GM10266 (cell line): ENCODE data around the gene KIAA0930.
A peak's percentile ranks its signal among the peaks of the same experiment; 100 is the strongest.

ENCODE experiments used
- DNase-seq: peaks from one replicate; pipeline ENCODE4 v3.0.0; 2012; ENCODE audit errors: extremely low spot score
- TF ChIP-seq, protein P1 (sequence below): IDR thresholded peaks from 2 replicates; pipeline ENCODE4 v1.5.1; 2012; ENCODE audit warnings: mild to moderate bottlenecking, low read depth; ENCODE audit not compliant: control insufficient read depth, insufficient read depth; ENCODE audit errors: missing control alignments

Gene KIAA0930

DNA sequence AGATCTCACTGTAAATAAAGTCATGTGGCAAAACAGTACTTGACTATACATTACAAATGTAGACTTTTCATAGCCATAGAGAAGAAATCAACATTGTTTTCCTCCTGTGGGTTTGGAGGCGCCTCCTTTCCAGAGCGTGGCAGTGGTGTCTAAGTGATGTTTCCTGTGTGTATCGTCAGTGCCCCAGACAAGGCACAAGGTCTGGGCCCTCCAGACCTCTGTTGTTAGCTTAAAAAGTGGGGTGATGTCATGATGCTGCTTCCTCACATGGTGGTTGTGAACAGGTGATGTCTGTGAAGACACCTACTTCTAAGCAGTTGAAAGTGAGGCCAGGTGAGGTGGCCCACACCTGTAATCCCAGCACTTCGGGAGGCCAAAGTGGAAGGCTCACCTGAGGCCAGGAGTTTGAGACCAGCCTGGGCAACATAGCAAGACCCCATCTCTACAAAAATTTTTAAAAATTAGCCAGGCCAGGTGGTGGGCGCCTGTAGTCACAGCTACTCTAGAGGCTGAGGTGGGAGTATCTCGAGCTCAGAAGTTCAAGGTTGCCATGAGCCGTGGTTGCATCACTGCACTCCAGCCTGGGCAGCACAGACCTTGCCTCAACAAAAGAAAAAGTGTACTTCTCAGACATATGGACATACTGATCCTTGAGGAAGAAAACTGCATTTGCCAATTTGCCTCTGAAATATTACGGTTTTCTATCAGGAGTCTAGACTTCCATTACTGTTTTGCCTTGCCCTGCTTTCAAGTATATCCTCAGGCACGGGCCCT, 61.2 kb downstream of the KIAA0930 start:
- DNase-seq = no peak
- TF ChIP-seq, protein P1, sequence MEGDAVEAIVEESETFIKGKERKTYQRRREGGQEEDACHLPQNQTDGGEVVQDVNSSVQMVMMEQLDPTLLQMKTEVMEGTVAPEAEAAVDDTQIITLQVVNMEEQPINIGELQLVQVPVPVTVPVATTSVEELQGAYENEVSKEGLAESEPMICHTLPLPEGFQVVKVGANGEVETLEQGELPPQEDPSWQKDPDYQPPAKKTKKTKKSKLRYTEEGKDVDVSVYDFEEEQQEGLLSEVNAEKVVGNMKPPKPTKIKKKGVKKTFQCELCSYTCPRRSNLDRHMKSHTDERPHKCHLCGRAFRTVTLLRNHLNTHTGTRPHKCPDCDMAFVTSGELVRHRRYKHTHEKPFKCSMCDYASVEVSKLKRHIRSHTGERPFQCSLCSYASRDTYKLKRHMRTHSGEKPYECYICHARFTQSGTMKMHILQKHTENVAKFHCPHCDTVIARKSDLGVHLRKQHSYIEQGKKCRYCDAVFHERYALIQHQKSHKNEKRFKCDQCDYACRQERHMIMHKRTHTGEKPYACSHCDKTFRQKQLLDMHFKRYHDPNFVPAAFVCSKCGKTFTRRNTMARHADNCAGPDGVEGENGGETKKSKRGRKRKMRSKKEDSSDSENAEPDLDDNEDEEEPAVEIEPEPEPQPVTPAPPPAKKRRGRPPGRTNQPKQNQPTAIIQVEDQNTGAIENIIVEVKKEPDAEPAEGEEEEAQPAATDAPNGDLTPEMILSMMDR = no peak

DNA sequence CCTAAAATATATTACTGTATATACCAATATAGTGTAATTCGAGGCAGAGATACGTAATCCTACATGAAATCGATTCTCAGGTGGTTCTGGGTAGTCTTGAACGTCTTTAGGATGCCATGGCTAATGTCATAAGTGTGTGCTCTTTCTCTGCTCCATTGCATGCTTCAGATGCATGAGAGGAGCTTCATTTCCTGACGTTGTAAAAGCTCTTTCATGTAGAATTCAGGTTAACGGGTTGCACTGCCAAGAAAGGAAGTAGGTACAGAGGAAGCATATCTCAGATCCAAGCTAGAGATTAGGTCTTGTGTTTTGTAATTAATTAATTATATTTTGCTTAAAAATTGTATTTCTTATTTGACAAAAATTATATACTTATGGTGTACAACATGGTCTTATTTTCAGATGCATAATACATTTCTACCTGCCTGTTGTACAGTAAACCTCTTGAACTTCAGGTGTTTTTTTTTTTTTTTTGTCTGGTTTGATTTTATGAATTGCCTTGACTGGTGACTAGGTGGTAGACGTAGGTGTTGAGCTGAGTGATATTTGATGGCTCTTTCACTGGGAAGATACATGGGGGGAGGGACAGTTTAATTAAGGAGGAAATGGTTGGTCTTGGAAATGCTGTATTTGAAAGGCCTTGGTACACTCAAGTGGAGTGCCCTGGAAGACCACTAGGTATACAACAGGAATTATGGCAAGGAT, 67.7 kb downstream of the KIAA0930 start:
- DNase-seq = no peak

DNA sequence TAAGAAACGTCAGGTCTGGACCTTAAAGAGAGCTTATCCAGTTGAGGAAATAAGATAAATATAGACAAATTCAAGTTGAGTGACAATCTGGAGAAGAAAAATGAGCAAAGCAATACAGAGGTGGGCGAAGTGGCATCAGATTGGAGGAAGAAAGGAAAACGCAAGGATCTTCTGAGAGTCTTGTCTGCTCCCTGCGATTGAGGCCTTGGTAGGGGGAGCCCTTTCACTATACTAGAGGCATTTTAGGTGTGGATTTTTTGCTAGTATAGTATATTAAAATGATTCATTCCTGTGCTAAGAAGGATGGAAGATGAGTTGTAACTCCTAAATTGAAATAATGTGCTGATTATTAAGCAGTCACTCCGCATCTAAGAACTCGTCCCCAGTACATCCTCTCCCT, 68.9 kb downstream of the KIAA0930 start:
- DNase-seq = no peak
- TF ChIP-seq, protein P1 = no peak

More for the DNA sequence above, 67.7 kb downstream of the KIAA0930 start:
- TF ChIP-seq, protein P1 = no peak

DNA sequence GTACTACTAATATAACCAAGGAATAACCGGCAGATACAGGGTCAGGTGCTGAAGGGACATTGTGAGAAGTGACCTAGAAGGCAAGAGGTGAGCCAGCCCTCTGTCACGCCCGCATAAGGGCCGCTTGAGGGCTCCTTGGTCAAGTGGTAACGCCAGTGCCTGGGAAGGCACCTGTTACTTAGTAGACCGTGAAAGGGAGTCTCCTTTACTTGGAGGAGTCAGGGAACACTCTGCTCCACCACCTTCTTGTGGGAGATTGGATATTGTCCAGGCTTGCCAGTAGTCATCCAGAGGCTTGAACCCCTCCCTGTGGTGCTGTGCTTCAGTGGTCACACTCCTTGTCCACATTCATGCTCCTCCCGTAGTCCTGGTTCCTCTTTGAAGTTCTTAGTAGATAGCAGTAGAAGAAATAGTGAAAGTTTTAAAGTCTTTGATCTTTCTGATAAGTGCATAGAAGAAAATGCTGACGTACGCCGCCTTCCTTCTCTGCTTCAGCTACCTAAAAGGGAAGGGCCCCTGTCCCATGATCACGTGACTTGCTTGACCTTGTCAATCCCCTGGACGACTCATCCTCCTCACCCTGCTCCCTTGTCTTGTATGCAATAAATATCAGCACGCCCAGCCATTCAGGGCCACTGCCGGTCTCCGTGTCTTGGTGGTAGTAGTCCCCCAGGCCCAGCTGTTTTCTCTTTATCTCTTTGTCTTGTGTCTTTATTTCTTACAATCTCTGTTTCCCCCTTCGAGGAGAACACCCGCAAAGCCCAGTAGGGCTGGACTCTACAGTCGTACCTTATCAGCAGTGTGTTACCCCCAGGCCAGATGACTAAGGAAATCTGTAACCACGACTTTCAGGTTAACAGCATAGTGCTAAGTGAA, 70.9 kb downstream of the KIAA0930 start:
- TF ChIP-seq, protein P1 = no peak
- no peak for DNase-seq

DNA sequence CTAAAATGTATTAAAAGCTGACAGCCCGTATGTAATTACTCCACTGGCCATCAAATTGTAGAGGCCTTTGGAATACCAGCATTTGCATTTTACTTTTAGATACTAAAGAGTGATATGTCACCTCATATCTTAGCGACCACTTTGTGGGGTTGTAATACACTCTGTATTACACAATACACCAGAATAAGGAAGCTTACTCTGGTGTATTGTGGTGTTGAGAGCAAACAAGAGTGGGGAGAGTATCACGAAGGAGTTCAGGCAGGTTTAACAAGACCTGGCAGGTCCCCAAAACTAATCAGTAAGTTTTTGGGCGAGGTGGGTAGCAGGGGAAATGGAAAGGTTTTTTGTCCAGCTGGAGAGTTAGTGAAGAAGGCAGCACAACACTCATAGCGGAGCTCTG, 73.8 kb downstream of the KIAA0930 start:
- TF ChIP-seq, protein P1 = no peak
- no peak for DNase-seq

DNA sequence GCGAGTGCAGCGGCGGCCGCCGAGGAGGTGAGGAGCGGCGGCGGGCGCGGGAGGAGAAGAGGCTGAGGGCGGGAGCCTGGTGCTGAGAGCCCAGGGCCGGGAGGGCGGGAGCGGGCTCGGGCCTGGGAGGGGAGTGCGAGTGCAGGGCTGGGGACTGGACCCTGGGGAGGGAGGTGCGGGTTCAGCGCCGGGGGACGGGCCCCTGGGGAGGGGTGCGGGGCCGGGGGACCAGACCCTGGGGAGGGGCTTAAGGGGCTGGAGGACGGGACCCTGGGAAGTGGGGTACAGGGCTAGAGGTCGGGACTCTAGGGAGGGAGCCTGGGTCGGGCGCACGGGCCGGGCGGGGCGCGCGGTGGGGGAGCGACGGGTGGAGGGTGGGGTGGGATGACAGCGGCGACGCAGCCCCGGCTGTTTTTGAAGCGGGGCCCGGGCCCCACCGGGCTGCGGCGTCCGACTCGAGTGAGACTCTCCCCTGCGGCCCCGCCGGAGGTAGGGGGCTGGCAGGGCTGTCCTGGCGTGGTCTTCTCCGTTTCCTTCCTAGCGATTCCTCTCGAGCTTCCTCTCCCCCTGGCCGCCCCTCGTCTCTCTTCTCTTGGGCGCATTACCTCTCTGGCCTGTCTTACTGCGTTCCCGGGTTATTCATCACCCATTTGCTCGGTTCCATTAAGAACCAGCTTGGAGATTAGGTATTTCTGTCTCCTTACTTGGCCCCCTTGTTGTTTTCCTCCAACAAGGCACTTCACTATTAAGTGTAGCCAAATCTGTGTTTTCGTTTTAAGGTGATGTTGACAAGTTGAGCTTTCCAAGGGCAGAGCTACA, 76.2 kb downstream of the KIAA0930 start:
- peak; percentile 62 for DNase-seq
- TF ChIP-seq, protein P1 = no peak
